ENCODE data around the gene CDR2L. TPM values are rescaled to one million over a fixed set of nuclear protein-coding genes. Genes with fewer than 3 reads are reported as not detected.
"Not testable (repeated sequence)": the region's sequence is repeated elsewhere in the genome, so short reads cannot be mapped to it uniquely, and the experiment has no call there.

The CDR2L gene
- total RNA-seq, 1 donor from 2014 or later = 1.1 TPM

- H3K4me3 Mint-ChIP-seq = no peak overlapping the region
These were observed 14.7 kb downstream of the CDR2L start for GRCh38 chr17:75001915-75002843.

GRCh38 chr17:75003070-75003956 lies 15.9 kb downstream of the CDR2L start:
- no peak for DNase-seq (ENCODE audit: low spot score)
- Mint-ChIP-seq H3K9me3 (no peaks in the 10 kb centered on the region), H3K27ac (no peak overlapping the region), H3K36me3 (ENCODE audit: low read depth) (no peaks in the 10 kb centered on the region), H3K4me3 (no peak overlapping the region), H3K27me3 (ENCODE audit: insufficient read depth) (no peaks in the 10 kb centered on the region), H3K4me1 (ENCODE audit: low read depth) (no peaks in the 10 kb centered on the region)
- intact Hi-C loops (cut with micrococcal nuclease) = no loop called here

More at GRCh38 chr17:75001915-75002843, 14.7 kb downstream of the CDR2L start:
- H3K27ac Mint-ChIP-seq = no peak overlapping the region
- DNase-seq (ENCODE audit: low spot score) = no peak
- H3K4me1 Mint-ChIP-seq (ENCODE audit: low read depth) = no peaks in the 10 kb centered on the region
- no peaks in the 10 kb centered on the region for H3K36me3 Mint-ChIP-seq (ENCODE audit: low read depth)
- intact Hi-C loops (cut with micrococcal nuclease) = no loop called here
- H3K27me3 Mint-ChIP-seq (ENCODE audit: insufficient read depth) = peaks cover 4% of the 10 kb centered on the region
- H3K9me3 Mint-ChIP-seq = no peaks in the 10 kb centered on the region

DNA sequence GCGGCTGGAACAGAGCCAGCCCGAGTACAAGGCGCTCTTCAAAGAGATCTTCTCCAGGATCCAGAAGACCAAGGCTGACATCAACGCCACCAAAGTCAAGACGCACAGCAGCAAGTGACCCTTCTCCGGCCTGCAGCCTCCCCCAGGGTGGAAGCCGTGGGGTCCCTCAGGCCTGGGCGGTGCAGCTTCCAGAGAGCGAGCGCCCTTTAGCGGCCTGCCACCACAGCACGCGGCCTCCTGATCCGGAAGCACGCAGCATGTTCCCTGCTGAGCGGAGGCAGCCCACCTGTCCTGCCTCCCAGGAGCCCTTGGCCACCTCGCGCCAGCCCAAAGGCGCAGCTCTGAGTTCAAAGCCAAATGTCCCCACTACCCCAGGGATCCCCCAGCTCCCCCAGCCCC lies 16.5 kb downstream of the CDR2L start:
- DNase-seq (ENCODE audit: low spot score) = no peak
- intact Hi-C loops (cut with micrococcal nuclease) = no loop called here
- Mint-ChIP-seq H3K36me3 (ENCODE audit: low read depth) (no peaks in the 10 kb centered on the region), H3K27ac (no peak overlapping the region), H3K9me3 (no peaks in the 10 kb centered on the region), H3K27me3 (ENCODE audit: insufficient read depth) (no peaks in the 10 kb centered on the region), H3K4me1 (ENCODE audit: low read depth) (no peaks in the 10 kb centered on the region), H3K4me3 (no peak overlapping the region)

DNA sequence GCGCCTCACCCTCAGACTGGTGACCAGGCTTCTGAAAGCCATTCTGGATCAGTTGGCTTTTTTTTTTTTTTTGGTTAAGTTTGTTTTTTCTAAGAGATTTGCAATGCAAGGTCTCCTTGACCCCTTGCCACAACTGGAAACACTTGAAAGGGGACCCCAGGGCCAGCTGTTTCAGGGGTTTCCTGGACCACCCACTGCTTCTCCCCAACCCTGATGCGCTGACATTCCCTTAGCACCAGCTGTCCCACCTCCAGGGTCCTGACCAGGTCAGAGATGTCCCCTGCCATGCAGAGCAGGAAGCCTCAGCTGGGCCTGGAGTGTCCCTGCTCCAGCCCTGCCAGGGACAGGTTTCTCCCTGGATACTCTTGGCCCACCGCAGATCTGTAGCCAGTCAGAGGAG lies 16.9 kb downstream of the CDR2L start:
- no peak overlapping the region for H3K4me3 Mint-ChIP-seq
- no peaks in the 10 kb centered on the region for H3K4me1 Mint-ChIP-seq (ENCODE audit: low read depth)
- no peaks in the 10 kb centered on the region for H3K27me3 Mint-ChIP-seq (ENCODE audit: insufficient read depth)
- H3K27ac Mint-ChIP-seq = no peak overlapping the region
- H3K36me3 Mint-ChIP-seq (ENCODE audit: low read depth) = no peaks in the 10 kb centered on the region
- no peaks in the 10 kb centered on the region for H3K9me3 Mint-ChIP-seq
- intact Hi-C loops (cut with micrococcal nuclease) = no loop called here
- no peak for DNase-seq (ENCODE audit: low spot score)

- Mint-ChIP-seq H3K27me3 (ENCODE audit: insufficient read depth) (no peaks in the 10 kb centered on the region), H3K9me3 (no peaks in the 10 kb centered on the region), H3K4me1 (ENCODE audit: low read depth) (no peaks in the 10 kb centered on the region), H3K36me3 (ENCODE audit: low read depth) (no peaks in the 10 kb centered on the region), H3K4me3 (no peak overlapping the region), H3K27ac (no peak overlapping the region)
- intact Hi-C loops (cut with micrococcal nuclease) = no loop called here
- DNase-seq (ENCODE audit: low spot score) = no peak
These were observed 17.9 kb downstream of the CDR2L start for GRCh38 chr17:75005291-75005690.

- H3K27ac Mint-ChIP-seq; H3K36me3 Mint-ChIP-seq (ENCODE audit: low read depth); DNase-seq (ENCODE audit: low spot score); intact Hi-C loops (cut with micrococcal nuclease); H3K9me3 Mint-ChIP-seq; H3K4me3 Mint-ChIP-seq; H3K4me1 Mint-ChIP-seq (ENCODE audit: low read depth); H3K27me3 Mint-ChIP-seq (ENCODE audit: insufficient read depth): not testable (repeated sequence)
These were observed 18.7 kb downstream of the CDR2L start for GRCh38 chr17:75006084-75006483.

- no peaks in the 10 kb centered on the region for H3K36me3 Mint-ChIP-seq (ENCODE audit: low read depth)
- H3K4me3 Mint-ChIP-seq = no peak overlapping the region
- no peak for DNase-seq (ENCODE audit: low spot score)
- no peak overlapping the region for H3K27ac Mint-ChIP-seq
- no peaks in the 10 kb centered on the region for H3K9me3 Mint-ChIP-seq
- no peaks in the 10 kb centered on the region for H3K4me1 Mint-ChIP-seq (ENCODE audit: low read depth)
- intact Hi-C loops (cut with micrococcal nuclease) = no loop called here
- H3K27me3 Mint-ChIP-seq (ENCODE audit: insufficient read depth) = no peaks in the 10 kb centered on the region
These were observed 19.2 kb downstream of the CDR2L start for GRCh38 chr17:75006653-75007052.

DNA sequence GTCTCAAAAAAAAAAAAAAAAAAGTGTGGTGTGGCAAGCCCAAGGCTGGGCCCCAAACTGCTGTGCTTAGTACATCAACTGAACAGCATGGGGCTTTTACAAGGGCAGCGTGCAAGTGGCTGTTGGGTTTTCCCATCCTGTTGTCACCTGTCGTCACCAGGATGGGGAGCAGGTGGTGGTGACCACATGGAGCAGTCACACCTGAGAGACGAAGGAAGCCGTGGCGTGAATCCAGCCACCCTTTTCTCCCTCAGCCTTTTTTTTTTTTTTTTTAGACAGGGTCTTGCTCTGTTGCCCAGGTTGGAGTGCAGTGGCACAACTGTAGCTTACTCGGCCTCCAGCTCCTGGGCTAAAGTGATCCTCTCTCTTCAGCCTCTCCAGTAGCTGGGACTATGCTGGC lies 20.9 kb downstream of the CDR2L start:
- Mint-ChIP-seq H3K27me3 (ENCODE audit: insufficient read depth) (no peaks in the 10 kb centered on the region), H3K9me3 (no peaks in the 10 kb centered on the region), H3K4me1 (ENCODE audit: low read depth) (peaks cover 9% of the 10 kb centered on the region), H3K27ac (no peak overlapping the region), H3K36me3 (ENCODE audit: low read depth) (peaks cover 1% of the 10 kb centered on the region), H3K4me3 (no peak overlapping the region)
- no peak for DNase-seq (ENCODE audit: low spot score)
- intact Hi-C loops (cut with micrococcal nuclease) = no loop called here

DNA sequence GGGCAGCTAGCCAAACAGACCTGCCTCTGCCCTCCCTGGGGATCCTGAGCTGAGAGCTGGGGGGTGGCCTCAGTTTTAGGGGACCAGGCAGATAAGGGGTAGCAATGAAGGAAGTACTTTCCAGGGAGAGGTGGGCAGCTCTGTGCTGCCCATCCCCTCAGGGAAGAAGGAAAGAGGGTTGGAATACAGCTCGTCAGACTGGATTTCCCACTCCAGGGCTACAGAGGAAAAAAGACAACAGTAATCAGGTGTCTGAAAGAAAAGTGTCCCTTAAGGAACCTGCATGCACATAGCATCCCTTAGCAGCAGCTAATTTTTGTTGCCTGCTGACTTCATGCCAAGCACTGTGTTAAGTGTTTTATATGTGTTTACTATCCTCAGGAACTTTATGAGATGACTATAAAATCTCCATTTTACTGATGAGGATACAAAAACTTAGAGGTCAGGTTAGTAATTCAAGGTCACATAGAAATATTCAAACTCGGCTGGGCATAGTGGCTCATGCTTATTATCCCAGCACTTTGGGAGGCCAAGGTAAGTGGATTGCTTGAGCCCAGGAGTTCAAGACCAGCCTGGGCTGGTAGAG lies 21.8 kb downstream of the CDR2L start:
- H3K27ac Mint-ChIP-seq = no peak overlapping the region
- H3K36me3 Mint-ChIP-seq (ENCODE audit: low read depth) = peaks cover 7% of the 10 kb centered on the region
- no peak overlapping the region for H3K4me3 Mint-ChIP-seq

GRCh38 chr17:75010683-75011400 lies 23.4 kb downstream of the CDR2L start:
- H3K9me3 Mint-ChIP-seq = no peaks in the 10 kb centered on the region
- H3K27ac Mint-ChIP-seq = peak overlapping the region; percentile 27
- H3K4me1 Mint-ChIP-seq (ENCODE audit: low read depth) = peaks cover 17% of the 10 kb centered on the region
- no peak for DNase-seq (ENCODE audit: low spot score)
- H3K4me3 Mint-ChIP-seq = peak overlapping the region; percentile 95
- no peaks in the 10 kb centered on the region for H3K27me3 Mint-ChIP-seq (ENCODE audit: insufficient read depth)
- H3K36me3 Mint-ChIP-seq (ENCODE audit: low read depth) = peaks cover 13% of the 10 kb centered on the region
- intact Hi-C loops (cut with micrococcal nuclease) = no loop called here

More for the DNA sequence above, 21.8 kb downstream of the CDR2L start:
- DNase-seq (ENCODE audit: low spot score) = no peak
- H3K4me1 Mint-ChIP-seq (ENCODE audit: low read depth) = peaks cover 17% of the 10 kb centered on the region
- no peaks in the 10 kb centered on the region for H3K27me3 Mint-ChIP-seq (ENCODE audit: insufficient read depth)
- intact Hi-C loops (cut with micrococcal nuclease) = no loop called here
- H3K9me3 Mint-ChIP-seq = no peaks in the 10 kb centered on the region

GRCh38 chr17:75011401-75012095 lies 24.1 kb downstream of the CDR2L start:
- no peaks in the 10 kb centered on the region for H3K9me3 Mint-ChIP-seq
- no peak for DNase-seq (ENCODE audit: low spot score)
- no peaks in the 10 kb centered on the region for H3K27me3 Mint-ChIP-seq (ENCODE audit: insufficient read depth)
- intact Hi-C loops (cut with micrococcal nuclease) = loop anchor here (1.0 kb wide), 4 partner anchors 24 to 250 kb away; partner anchors contain the start of genes GGA3 and MRPS7
- peaks cover 13% of the 10 kb centered on the region for H3K36me3 Mint-ChIP-seq (ENCODE audit: low read depth)
- H3K4me1 Mint-ChIP-seq (ENCODE audit: low read depth) = peaks cover 17% of the 10 kb centered on the region
- peak overlapping the region; percentile 88 for H3K27ac Mint-ChIP-seq
- H3K4me3 Mint-ChIP-seq = peak overlapping the region; percentile 95

GRCh38 chr17:75012096-75012345 lies 24.6 kb downstream of the CDR2L start:
- Mint-ChIP-seq H3K4me1 (ENCODE audit: low read depth) (peaks cover 17% of the 10 kb centered on the region), H3K27me3 (ENCODE audit: insufficient read depth) (no peaks in the 10 kb centered on the region), H3K27ac (peak overlapping the region; percentile 88), H3K36me3 (ENCODE audit: low read depth) (peaks cover 18% of the 10 kb centered on the region), H3K9me3 (no peaks in the 10 kb centered on the region), H3K4me3 (peak overlapping the region; percentile 95)
- intact Hi-C loops (cut with micrococcal nuclease) = loop anchor here (1.0 kb wide), 4 partner anchors 23 to 249 kb away; partner anchors contain the start of genes GGA3 and MRPS7
- DNase-seq (ENCODE audit: low spot score) = no peak
